ENCODE results near the gene KANSL1.
"Not testable (repeated sequence)": the region's sequence is repeated elsewhere in the genome, so short reads cannot be mapped to it uniquely, and the experiment has no call there.

Gene KANSL1

GRCh38 chr17:46193151-46193625 is at the start of gene KANSL1:
Gene KANSL1, minus strand, starts transcription at chr17:46193429. Its CDS starts 21,286 bp downstream, at chr17:46172143.
- DNase-seq = peak; percentile 87

- not testable (repeated sequence) for DNase-seq
Measured at GRCh38 chr17:46231359-46231758, 38.1 kb upstream of the KANSL1 start.

- peak; percentile 94 for DNase-seq
Measured at GRCh38 chr17:46225274-46225794, 32.1 kb upstream of the KANSL1 start.

GRCh38 chr17:46224864-46225263 is 31.6 kb upstream of the KANSL1 start:
- DNase-seq = not testable (repeated sequence)

GRCh38 chr17:46223041-46223440 is 29.8 kb upstream of the KANSL1 start:
- DNase-seq = not testable (repeated sequence)

GRCh38 chr17:46216682-46217081 is 23.5 kb upstream of the KANSL1 start:
- DNase-seq = no peak

- DNase-seq = peak; percentile 41
Measured at GRCh38 chr17:46212634-46213435, 19.6 kb upstream of the KANSL1 start.

GRCh38 chr17:46208997-46209396 is 15.8 kb upstream of the KANSL1 start:
- DNase-seq = no peak

GRCh38 chr17:46205975-46206374 is 12.7 kb upstream of the KANSL1 start:
- DNase-seq = no peak

GRCh38 chr17:46202424-46202823 is 9.2 kb upstream of the KANSL1 start:
- no peak for DNase-seq

- DNase-seq = no peak
Measured at GRCh38 chr17:46201491-46201890, 8.3 kb upstream of the KANSL1 start.

GRCh38 chr17:46200197-46200596 is 7.0 kb upstream of the KANSL1 start:
- DNase-seq = no peak

- no peak for DNase-seq
Measured at GRCh38 chr17:46199379-46199778, 6.2 kb upstream of the KANSL1 start.

- DNase-seq = no peak
Measured at GRCh38 chr17:46198233-46198632, 5.0 kb upstream of the KANSL1 start.

- no peak for DNase-seq
Measured at GRCh38 chr17:46197530-46197929, 4.3 kb upstream of the KANSL1 start.

- no peak for DNase-seq
Measured at GRCh38 chr17:46195939-46196716, 2.9 kb upstream of the KANSL1 start.

GRCh38 chr17:46195217-46195855 is 2.1 kb upstream of the KANSL1 start:
- no peak for DNase-seq

- no peak for DNase-seq
Measured at GRCh38 chr17:46194393-46195216, 1.4 kb upstream of the KANSL1 start.

GRCh38 chr17:46193626-46194392 is 580 bp upstream of the KANSL1 start:
- peak; percentile 94 for DNase-seq

GRCh38 chr17:46192439-46193150 is 634 bp downstream of the KANSL1 start:
- peak; percentile 64 for DNase-seq

GRCh38 chr17:46192189-46192438 is 1.1 kb downstream of the KANSL1 start:
- DNase-seq = no peak

Data from stimulated activated CD4-positive, alpha-beta T cell treated with anti-CD3 and anti-CD28 coated beads, Interleukin-4, amount 100 ng/mL, for 1 hour (primary cell).